ENCODE results near the gene PPCDC. TPM values are rescaled to one million over a fixed set of nuclear protein-coding genes. Genes with fewer than 3 reads are reported as not detected.

PPCDC gene
- total RNA-seq, 4 donors from 2014 or later = 11.6 to 14.7 (median 12.4) TPM

DNA sequence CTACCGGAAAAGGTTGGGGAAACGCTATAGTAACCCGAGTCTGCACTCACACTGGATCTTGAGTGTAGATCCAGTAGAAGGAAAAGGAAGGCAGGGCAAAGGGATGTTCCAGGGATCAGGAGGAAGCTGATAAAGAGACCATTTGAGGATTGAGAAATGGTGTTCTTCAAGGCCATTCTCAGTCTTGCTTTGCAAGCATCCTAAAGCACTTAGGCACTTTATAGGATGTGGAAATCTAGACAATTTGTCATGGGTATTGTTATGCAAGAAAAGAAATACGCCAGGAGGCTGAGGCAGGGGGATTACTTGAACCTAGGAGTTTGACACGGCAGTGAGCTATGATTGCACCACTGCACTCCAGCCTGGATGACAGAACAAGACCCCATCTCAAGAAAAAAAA, 41.2 kb upstream of the PPCDC start:
- Histone ChIP-seq H3K9me3 (no peaks in the 10 kb centered on the region), H3K36me3 (no peaks in the 10 kb centered on the region), H3K27me3 (peaks cover 0 to 28% (median 0%) of the 10 kb centered on the region in 4 donors), H3K27ac (no peak overlapping the region), H3K4me1 (no peaks in the 10 kb centered on the region), H3K4me3 (no peak overlapping the region)
- WGBS, 2 donors = 74 to 76% methylated on average over 5 of the region's 5 CpGs
- DNase-seq = no peak
- intact Hi-C loops (cut with DNase I) = no loop called here
- TF ChIP-seq POLR2A (IDR thresholded peaks at IDR 0.05) (no peak), CTCF (IDR thresholded peaks at IDR 0.05) (no peak)

DNA sequence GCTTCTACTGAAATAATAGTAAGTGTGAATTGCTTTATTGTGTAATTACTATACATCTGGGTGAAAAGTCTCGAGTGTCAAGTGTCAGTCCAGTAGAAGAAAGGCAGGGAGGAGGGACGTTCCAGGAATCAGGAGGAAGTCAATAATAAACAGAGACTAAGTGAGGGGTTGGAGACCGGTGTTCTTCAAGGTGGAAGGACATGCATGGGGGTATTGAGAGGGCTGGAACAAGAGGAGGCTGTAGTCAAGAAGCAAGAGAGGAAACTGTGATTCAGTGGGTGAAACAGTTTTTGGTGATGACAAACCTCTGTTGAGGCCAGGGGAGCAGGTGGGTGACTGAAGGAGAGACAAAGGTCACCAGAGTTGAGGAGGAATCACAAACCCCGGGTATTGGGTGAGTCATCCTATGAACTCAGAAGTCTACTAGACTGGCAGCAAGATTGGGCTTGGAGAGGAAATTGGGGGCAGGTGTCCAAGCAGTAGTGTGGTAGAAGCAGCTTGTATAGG, 39.6 kb upstream of the PPCDC start:
- Histone ChIP-seq H3K27me3 (peaks cover 0 to 31% (median 0%) of the 10 kb centered on the region in 4 donors), H3K36me3 (no peaks in the 10 kb centered on the region), H3K9me3 (no peaks in the 10 kb centered on the region), H3K27ac (no peak overlapping the region), H3K4me1 (no peaks in the 10 kb centered on the region), H3K4me3 (no peak overlapping the region)
- no peak for DNase-seq
- TF ChIP-seq POLR2A (IDR thresholded peaks at IDR 0.05) (no peak), CTCF (IDR thresholded peaks at IDR 0.05) (no peak)
- whole genome bisulfite sequencing, 2 donors = 20 to 25% methylated on average over 4 of the region's 4 CpGs
- intact Hi-C loops (cut with DNase I) = no loop called here

DNA sequence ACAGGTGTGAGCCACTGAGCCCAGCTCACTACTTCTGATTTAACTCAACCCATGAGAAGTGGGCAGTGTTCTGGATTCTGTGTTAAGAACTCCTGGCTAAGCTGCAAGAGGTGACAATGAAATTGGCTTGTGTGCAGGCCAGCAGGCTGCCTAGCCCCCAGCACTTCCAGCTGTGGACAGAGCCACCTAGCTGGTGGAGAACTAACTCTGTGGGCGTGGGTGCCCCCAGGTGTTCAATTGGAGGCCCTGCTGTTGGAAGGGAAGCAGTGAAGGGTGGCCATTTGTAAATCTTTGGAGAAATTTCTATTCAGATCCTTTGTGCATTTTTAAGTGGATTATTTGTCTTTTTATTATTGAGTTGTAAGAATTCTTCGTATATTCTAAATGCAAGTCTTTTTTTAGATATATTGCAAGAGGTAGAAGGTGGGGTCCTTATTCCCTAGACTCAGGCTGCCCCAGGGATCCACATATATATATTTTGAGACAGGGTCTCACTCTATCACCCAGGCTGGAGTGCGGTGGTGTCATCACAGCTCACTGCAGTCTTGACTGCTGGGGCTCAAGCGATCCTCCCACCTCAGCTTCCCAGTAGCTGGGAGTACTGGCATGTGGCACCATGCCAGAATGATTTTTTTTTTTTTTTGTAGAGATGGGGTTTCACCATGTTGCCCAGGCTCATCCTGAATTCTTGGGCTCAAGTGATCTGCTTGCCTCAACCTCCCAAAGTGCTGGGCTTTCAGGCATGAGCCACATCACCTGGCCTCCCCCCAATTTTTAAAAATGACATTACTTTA, 35.2 kb upstream of the PPCDC start:
- TF ChIP-seq POLR2A (IDR thresholded peaks at IDR 0.05) (no peak), CTCF (IDR thresholded peaks at IDR 0.05) (peak in 4 of 6 experiments; percentile 20 to 42 (median 24))
- intact Hi-C loops (cut with DNase I) = no loop called here
- H3K27me3 ChIP-seq = peaks cover 0 to 39% (median 0%) of the 10 kb centered on the region in 4 donors
- no peak for DNase-seq
- no peak overlapping the region for H3K4me3 ChIP-seq
- no peak overlapping the region for H3K27ac ChIP-seq
- no peaks in the 10 kb centered on the region for H3K36me3 ChIP-seq
- no peaks in the 10 kb centered on the region for H3K9me3 ChIP-seq
- no peaks in the 10 kb centered on the region for H3K4me1 ChIP-seq
- WGBS, 2 donors = 29 to 41% methylated on average over 4 of the region's 4 CpGs

GRCh38 chr15:74989527-74989926, 33.9 kb upstream of the PPCDC start:
- Histone ChIP-seq H3K27me3 (peaks cover 0 to 34% (median 0%) of the 10 kb centered on the region in 4 donors), H3K4me1 (no peaks in the 10 kb centered on the region), H3K9me3 (no peaks in the 10 kb centered on the region), H3K36me3 (no peaks in the 10 kb centered on the region), H3K27ac (no peak overlapping the region), H3K4me3 (no peak overlapping the region)
- intact Hi-C loops (cut with DNase I) = no loop called here
- TF ChIP-seq CTCF (IDR thresholded peaks at IDR 0.05) = no peak
- no peak for TF ChIP-seq POLR2A (IDR thresholded peaks at IDR 0.05)
- no peak for DNase-seq

DNA sequence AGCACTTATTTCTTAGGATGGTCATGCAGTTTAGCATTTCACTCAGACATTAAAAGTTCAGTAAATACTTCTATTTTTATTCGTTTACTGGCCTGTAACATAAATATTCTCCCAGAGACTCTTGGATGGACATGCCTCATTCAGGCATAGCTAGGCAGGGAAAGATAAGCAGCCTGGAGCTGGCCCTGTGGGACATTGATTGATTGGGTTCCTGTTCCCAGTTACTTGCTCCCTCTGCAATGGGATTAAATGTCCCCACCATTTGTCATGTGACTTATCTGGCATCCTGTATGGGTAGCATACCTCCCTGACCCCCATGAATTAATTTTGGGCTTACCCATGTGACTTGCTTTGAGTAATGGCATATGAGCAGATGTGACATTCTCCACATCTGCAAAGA, 30.8 kb upstream of the PPCDC start:
- no peak for TF ChIP-seq POLR2A (IDR thresholded peaks at IDR 0.05)
- TF ChIP-seq CTCF (IDR thresholded peaks at IDR 0.05) = no peak
- no peaks in the 10 kb centered on the region for H3K9me3 ChIP-seq
- H3K36me3 ChIP-seq = no peaks in the 10 kb centered on the region
- no peak overlapping the region for H3K27ac ChIP-seq
- intact Hi-C loops (cut with DNase I) = no loop called here
- DNase-seq = no peak
- peaks cover 9 to 16% (median 14%) of the 10 kb centered on the region in 3 donors for H3K4me1 ChIP-seq
- peaks cover 0 to 30% (median 0%) of the 10 kb centered on the region in 4 donors for H3K27me3 ChIP-seq
- H3K4me3 ChIP-seq = no peak overlapping the region
- 13 to 59% methylated on average over 1 of the region's 1 CpG for WGBS, 2 donors

All from esophagus squamous epithelium (tissue), 5 donors.